Stimulated activated CD4-positive, alpha-beta T cell treated with anti-CD3 and anti-CD28 coated beads, Interleukin-1b, Interleukin-23, amount 100 ng/mL, for 48 hours (primary cell): ENCODE measurements around the gene NTSR1.
"Not testable (repeated sequence)": the region's sequence is repeated elsewhere in the genome, so short reads cannot be mapped to it uniquely, and the experiment has no call there.

ENCODE experiments used
- DNase-seq: peaks from one replicate; pipeline ENCODE4 v3.0.0-alpha.2; 2020

Gene NTSR1

GRCh38 chr20:62675156-62675876 is 33.3 kb upstream of the NTSR1 start:
- no peak for DNase-seq

GRCh38 chr20:62675877-62676260 is 32.8 kb upstream of the NTSR1 start:
- no peak for DNase-seq

- DNase-seq: no peak
Observed at GRCh38 chr20:62676976-62677375, 31.7 kb upstream of the NTSR1 start.

GRCh38 chr20:62677678-62678077 is 31.0 kb upstream of the NTSR1 start:
- DNase-seq: no peak

- no peak for DNase-seq
Observed at GRCh38 chr20:62678553-62678952, 30.1 kb upstream of the NTSR1 start.

- DNase-seq: no peak
Observed at GRCh38 chr20:62679978-62680589, 28.6 kb upstream of the NTSR1 start.

- no peak for DNase-seq
Observed at GRCh38 chr20:62682912-62683517, 25.6 kb upstream of the NTSR1 start.

GRCh38 chr20:62683660-62684322 is 24.8 kb upstream of the NTSR1 start:
- not testable (repeated sequence) for DNase-seq

GRCh38 chr20:62684981-62685380 is 23.7 kb upstream of the NTSR1 start:
- no peak for DNase-seq

- DNase-seq: no peak
Observed at GRCh38 chr20:62685781-62686555, 22.7 kb upstream of the NTSR1 start.

- DNase-seq: no peak
Observed at GRCh38 chr20:62686869-62687830, 21.5 kb upstream of the NTSR1 start.

GRCh38 chr20:62688083-62688482 is 20.6 kb upstream of the NTSR1 start:
- no peak for DNase-seq

- no peak for DNase-seq
Observed at GRCh38 chr20:62688855-62689460, 19.7 kb upstream of the NTSR1 start.

GRCh38 chr20:62689861-62690260 is 18.8 kb upstream of the NTSR1 start:
- no peak for DNase-seq

- DNase-seq: no peak
Observed at GRCh38 chr20:62690261-62690820, 18.3 kb upstream of the NTSR1 start.

GRCh38 chr20:62691487-62691886 is 17.1 kb upstream of the NTSR1 start:
- DNase-seq: no peak

- DNase-seq: no peak
Observed at GRCh38 chr20:62692176-62692575, 16.5 kb upstream of the NTSR1 start.

GRCh38 chr20:62692801-62693523 is 15.7 kb upstream of the NTSR1 start:
- no peak for DNase-seq

GRCh38 chr20:62693524-62693922 is 15.1 kb upstream of the NTSR1 start:
- no peak for DNase-seq

GRCh38 chr20:62694106-62694505 is 14.5 kb upstream of the NTSR1 start:
- no peak for DNase-seq
